SK-N-SH (cell line): Measurements from ENCODE around the gene MAP1B. TPM values are rescaled to one million over a fixed set of nuclear protein-coding genes. Genes with fewer than 3 reads are reported as not detected.

Experiments
- CTCF ChIA-PET: fragments of 300-600, 350-600 bp; formaldehyde crosslinking; extraction: SDS; loops from one replicate; lab custom pipeline; 2021; lab: Yijun Ruan, JAX
- POLR2A ChIA-PET: fragments of 350-600 bp; sonication (Branson Sonifier 250); formaldehyde crosslinking; extraction: SDS; loops from one replicate; lab custom pipeline; 2020; ENCODE audit warnings: antibody characterized with exemption, inconsistent platforms; lab: Yijun Ruan, JAX
- DNase-seq: peaks from one replicate; pipeline ENCODE4 v3.0.0; 2012
- H2AFZ ChIP-seq: fragments of 200-600 bp; sonication (generic); 2 replicates; pipeline ENCODE4 v1.8.1; 2016; ENCODE audit warnings: antibody characterized with exemption, mild to moderate bottlenecking, low read depth
- H3F3A ChIP-seq: fragments of 200-600 bp; sonication (generic); replicated peaks from 2 replicates; pipeline ENCODE3; 2016; ENCODE audit warnings: antibody characterized with exemption, mild to moderate bottlenecking; ENCODE audit not compliant: insufficient read depth
- H3K27ac ChIP-seq, 2 experiments: fragments of 200-500 bp in 1 of 2; fragments of 200-600 bp in 1 of 2; sonication (Bioruptor generic) in 1 of 2; sonication (generic), shearing (Covaris generic) in 1 of 2; 2 replicates each; pipeline versions ENCODE4 v1.5.1 to v1.6.1; 2014 to 2016; ENCODE audit warnings: low read depth in 2 of 2, inconsistent platforms in 1 of 2, low read length in 1 of 2, mild to moderate bottlenecking in 1 of 2, mixed read lengths in 1 of 2
- H3K27me3 ChIP-seq: fragments of 200-600 bp; sonication (generic), shearing (Covaris generic); 2 replicates; pipeline ENCODE4 v1.6.1; 2016; ENCODE audit warnings: mixed run types; ENCODE audit not compliant: insufficient read depth
- H3K36me3 ChIP-seq, 2 experiments: fragments of 200-500 bp in 1 of 2; fragments of 200-600 bp in 1 of 2; sonication (Bioruptor generic) in 1 of 2; sonication (generic) in 1 of 2; replicated peaks in 1 of 2; 2 replicates each; pipeline versions ENCODE3 to v1.5.1; 2014 to 2016; ENCODE audit warnings: low read length in 1 of 2, mild to moderate bottlenecking in 1 of 2; ENCODE audit not compliant: insufficient read depth in 2 of 2, control insufficient read depth in 1 of 2
- H3K4me1 ChIP-seq, 2 experiments: fragments of 200-500 bp in 1 of 2; fragments of 200-600 bp in 1 of 2; sonication (Bioruptor generic) in 1 of 2; sonication (generic), shearing (Covaris generic) in 1 of 2; 2 replicates each; pipeline versions ENCODE4 v1.5.1 to v1.6.1; 2014 to 2016; ENCODE audit warnings: low read depth in 1 of 2, low read length in 1 of 2, mixed run types in 1 of 2; ENCODE audit not compliant: insufficient read depth in 2 of 2, control insufficient read depth in 1 of 2
- H3K4me2 ChIP-seq: fragments of 200-600 bp; sonication (generic), shearing (Covaris generic); 2 replicates; pipeline ENCODE4 v1.6.1; 2017; ENCODE audit warnings: mixed run types
- H3K4me3 ChIP-seq, 2 experiments: fragments of 200-500 bp in 1 of 2; fragments of 200-600 bp in 1 of 2; sonication (Bioruptor generic) in 1 of 2; sonication (generic), shearing (Covaris generic) in 1 of 2; 2 replicates each; pipeline versions ENCODE4 v1.5.1 to v1.8.1; 2014 to 2016; ENCODE audit warnings: low read depth in 2 of 2, inconsistent platforms in 1 of 2, low read length in 1 of 2, mild to moderate bottlenecking in 1 of 2, mixed read lengths in 1 of 2, moderate library complexity in 1 of 2
- H3K79me2 ChIP-seq: fragments of 200-600 bp; sonication (generic); 2 replicates; pipeline ENCODE4 v1.8.1; 2017; ENCODE audit warnings: mild to moderate bottlenecking; ENCODE audit not compliant: insufficient read depth
- H3K9ac ChIP-seq: fragments of 200-600 bp; sonication (generic); 2 replicates; pipeline ENCODE4 v1.6.1; 2017; ENCODE audit warnings: mixed run types
- H3K9me2 ChIP-seq: fragments of 200-600 bp; sonication (generic); 2 replicates; pipeline ENCODE4 v1.6.1; 2017; ENCODE audit warnings: mixed run types
- H3K9me3 ChIP-seq: fragments of 200-600 bp; sonication (generic); 2 replicates; pipeline ENCODE4 v1.6.1; 2017; ENCODE audit warnings: mixed run types, mild to moderate bottlenecking, moderate library complexity
- H4K20me1 ChIP-seq: fragments of 200-600 bp; sonication (generic); 2 replicates; pipeline ENCODE4 v1.6.1; 2017; ENCODE audit warnings: mild to moderate bottlenecking, mixed run types; ENCODE audit not compliant: insufficient read depth
- CHD2 ChIP-seq: fragments of 150-350 bp; IDR thresholded peaks from 2 replicates; pipeline ENCODE4 v1.6.1; 2018; ENCODE audit warnings: low read length; ENCODE audit not compliant: partially characterized antibody
- CTCF ChIP-seq: fragments of 200-600 bp; sonication (generic); IDR thresholded peaks from 2 replicates; pipeline ENCODE4 v1.6.1; 2017; ENCODE audit warnings: antibody characterized with exemption, mild to moderate bottlenecking, moderate library complexity
- EP300 ChIP-seq, 2 experiments: IDR thresholded peaks; 2 replicates each; pipeline versions ENCODE4 v1.4.0 to v1.6.1; 2012; ENCODE audit warnings: borderline replicate concordance in 1 of 2, low read depth in 1 of 2, low read length in 1 of 2
- FOSL2 ChIP-seq: IDR thresholded peaks from 2 replicates; pipeline ENCODE4 v1.4.0; 2012; ENCODE audit warnings: low read depth, mild to moderate bottlenecking, moderate library complexity, borderline replicate concordance
- FOXJ3 ChIP-seq: sonication (generic); formaldehyde crosslinking; IDR thresholded peaks from 2 replicates; pipeline ENCODE4 v1.5.1; 2020; ENCODE audit warnings: mild to moderate bottlenecking, missing genetic modification reagents
- GATA2 ChIP-seq: sonication (generic); formaldehyde crosslinking; IDR thresholded peaks from 2 replicates; pipeline ENCODE4 v1.5.0; 2020; ENCODE audit warnings: mild to moderate bottlenecking, missing genetic modification reagents
- IRF3 ChIP-seq: fragments of 150-350 bp; IDR thresholded peaks from 2 replicates; pipeline ENCODE4 v1.6.1; 2016; ENCODE audit warnings: mild to moderate bottlenecking, low read depth, low read length
- JUND ChIP-seq: IDR thresholded peaks from 2 replicates; pipeline ENCODE4 v1.4.0; 2012
- MEF2A ChIP-seq: IDR thresholded peaks from 2 replicates; pipeline ENCODE4 v1.4.0; 2012; ENCODE audit warnings: low read depth, borderline replicate concordance
- POLR2AphosphoS5 ChIP-seq: IDR thresholded peaks from 2 replicates; pipeline ENCODE4 v1.6.1; 2012; ENCODE audit warnings: low read depth, low read length
- RAD21 ChIP-seq: IDR thresholded peaks from 2 replicates; pipeline ENCODE4 v1.6.1; 2012; ENCODE audit warnings: mild to moderate bottlenecking, low read length
- TAF1 ChIP-seq: IDR thresholded peaks from 2 replicates; pipeline ENCODE4 v1.6.1; 2012; ENCODE audit warnings: low read depth, mild to moderate bottlenecking, low read length, moderate library complexity, borderline replicate concordance
- TCF12 ChIP-seq: IDR thresholded peaks from 2 replicates; pipeline ENCODE4 v1.4.0; 2012
- TEAD4 ChIP-seq: IDR thresholded peaks from 2 replicates; pipeline ENCODE4 v1.4.0; 2012; ENCODE audit warnings: mild to moderate bottlenecking, borderline replicate concordance; ENCODE audit not compliant: insufficient read depth
- WGBS: methylation state at CpG from one replicate; pipeline ENCODE4 v1.1.6; 2017; ENCODE audit warnings: low lambda C conversion rate; 5-methylcytosine and 5-hydroxymethylcytosine counted together
- polyA plus RNA-seq, 3 experiments: library from polyadenylated mRNA; depleted of rRNA; stranded (reverse); fragments of >200 nt; gene quantifications; 2 replicates each; pipeline ENCODE4 v1.2.3, GENCODE V29; 2012
- TF ChIP-seq, protein P1 (sequence below): IDR thresholded peaks from 2 replicates; pipeline ENCODE4 v1.4.0; 2012; ENCODE audit warnings: low read depth
- TF ChIP-seq, protein P2 (sequence below): IDR thresholded peaks from 2 replicates; pipeline ENCODE4; 2012
- TF ChIP-seq, protein P3 (sequence below): fragments of 150-350 bp; IDR thresholded peaks from 2 replicates; pipeline ENCODE4 v1.6.1; 2017; ENCODE audit warnings: antibody characterized with exemption, low read length, low read depth, borderline replicate concordance

The MAP1B gene
- polyA plus RNA-seq, 1 of the 3 experiments (the other 2 are of a cell fraction) = 47.5 TPM

DNA sequence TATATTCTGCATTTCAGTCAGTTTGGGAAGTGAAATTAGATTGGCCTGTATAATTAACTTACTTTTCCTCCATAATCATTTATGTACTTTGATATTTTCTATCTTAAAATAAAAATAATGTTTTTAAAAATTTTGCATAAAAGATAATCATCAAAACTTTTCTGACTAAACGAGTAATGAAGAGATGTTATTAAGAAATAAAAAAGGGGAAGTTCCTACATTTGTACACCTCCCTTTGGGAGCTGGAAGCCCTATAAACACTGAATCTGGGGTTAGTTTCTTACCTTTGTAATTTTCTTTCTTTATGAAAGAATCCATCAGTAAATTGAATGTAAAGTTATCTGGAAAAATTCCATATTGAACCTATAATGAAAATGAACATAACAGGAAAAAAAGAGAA is 126.6 kb downstream of the MAP1B start:
- H4K20me1 ChIP-seq = no peaks in the 10 kb centered on the region
- peaks cover 0 to 21% of the 10 kb centered on the region in 2 experiments; a peak in 3 of 4 replicates for H3K4me1 ChIP-seq
- H3K27ac ChIP-seq = peak overlapping the region in 1 of 2 experiments; percentile 67; a peak in 2 of 4 replicates
- no peaks in the 10 kb centered on the region for H3K9me2 ChIP-seq
- no peak for DNase-seq
- no peak overlapping the region for H3K9ac ChIP-seq
- no peaks in the 10 kb centered on the region for H3K9me3 ChIP-seq
- ChIA-PET POLR2A (no interaction called here), CTCF (interaction anchor here (0.6 to 1.1 kb wide), 3 partner anchors 20 to 100 kb away, joined by 3 read pairs; no protein-coding TSS in a partner anchor)
- H3K4me3 ChIP-seq = no peak overlapping the region
- H2AFZ ChIP-seq = no peak overlapping the region
- 0 out of 2 replicates have a peak overlapping the region, but pooled peaks have one; percentile 14 for H3K4me2 ChIP-seq
- peaks cover 21 to 43% of the 10 kb centered on the region in 2 experiments for H3K36me3 ChIP-seq
- 89% methylated on average over 1 of the region's 1 CpG for WGBS
- H3F3A ChIP-seq = peaks cover 22% of the 10 kb centered on the region
- no peaks in the 10 kb centered on the region; the same call in 1 of the 2 replicates for H3K79me2 ChIP-seq
- TF ChIP-seq POLR2AphosphoS5 (no peak), JUND (no peak), IRF3 (no peak), FOXJ3 (CRISPR knock-in tag) (no peak), CHD2 (no peak)
- no peaks in the 10 kb centered on the region for H3K27me3 ChIP-seq

DNA sequence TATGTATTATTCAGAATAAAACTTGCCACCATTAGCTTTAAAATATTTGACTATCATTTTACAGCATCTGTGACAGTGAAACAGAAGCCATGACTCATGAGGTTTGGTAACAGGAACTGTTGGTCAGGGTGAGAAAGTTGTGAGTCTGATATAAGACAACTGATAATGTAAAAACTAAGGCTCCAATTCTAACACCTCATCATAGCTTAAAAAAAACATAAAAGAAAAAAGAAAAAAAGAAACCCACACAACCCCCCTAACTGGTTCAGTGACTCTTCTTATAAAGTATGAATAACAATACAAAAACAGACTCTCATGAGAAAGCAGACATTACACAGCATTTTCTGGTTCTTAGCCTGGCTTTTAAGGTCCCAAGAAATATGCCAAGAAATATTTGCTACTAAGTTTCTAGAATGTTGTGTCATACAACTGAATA is 127.0 kb downstream of the MAP1B start:
- H3K9ac ChIP-seq = peak overlapping the region; percentile 9; the same call in 1 of the 2 replicates
- no peak overlapping the region for H2AFZ ChIP-seq
- H4K20me1 ChIP-seq = no peaks in the 10 kb centered on the region
- H3K4me3 ChIP-seq = no peak overlapping the region
- H3K4me2 ChIP-seq = peak overlapping the region; percentile 14; the same call in 1 of the 2 replicates
- peaks cover 0 to 22% of the 10 kb centered on the region in 2 experiments; a peak in 2 of 4 replicates for H3K4me1 ChIP-seq
- TF ChIP-seq FOSL2 (peak; percentile 65; the same call in 1 of the 2 replicates), TAF1 (no peak), CTCF (no peak), TCF12 (peak; percentile 66), RAD21 (no peak), TEAD4 (no peak), MEF2A (no peak), EP300 (IDR thresholded peaks at IDR 0.05; ENCODE audit: borderline replicate concordance in 1 of 2, low read depth in 1 of 2, low read length in 1 of 2) (peak in 1 of 2 experiments; percentile 52; a peak in 1 of 4 replicates), GATA2 (CRISPR knock-in tag) (no peak), IRF3 (no peak), JUND (peak; percentile 65)
- TF ChIP-seq, protein P1, sequence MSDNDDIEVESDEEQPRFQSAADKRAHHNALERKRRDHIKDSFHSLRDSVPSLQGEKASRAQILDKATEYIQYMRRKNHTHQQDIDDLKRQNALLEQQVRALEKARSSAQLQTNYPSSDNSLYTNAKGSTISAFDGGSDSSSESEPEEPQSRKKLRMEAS = no peak
- TF ChIP-seq, protein P2, sequence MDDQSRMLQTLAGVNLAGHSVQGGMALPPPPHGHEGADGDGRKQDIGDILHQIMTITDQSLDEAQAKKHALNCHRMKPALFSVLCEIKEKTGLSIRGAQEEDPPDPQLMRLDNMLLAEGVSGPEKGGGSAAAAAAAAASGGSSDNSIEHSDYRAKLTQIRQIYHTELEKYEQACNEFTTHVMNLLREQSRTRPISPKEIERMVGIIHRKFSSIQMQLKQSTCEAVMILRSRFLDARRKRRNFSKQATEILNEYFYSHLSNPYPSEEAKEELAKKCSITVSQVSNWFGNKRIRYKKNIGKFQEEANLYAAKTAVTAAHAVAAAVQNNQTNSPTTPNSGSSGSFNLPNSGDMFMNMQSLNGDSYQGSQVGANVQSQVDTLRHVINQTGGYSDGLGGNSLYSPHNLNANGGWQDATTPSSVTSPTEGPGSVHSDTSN = peak; percentile 24; the same call in 1 of the 2 replicates
- TF ChIP-seq, protein P3, sequence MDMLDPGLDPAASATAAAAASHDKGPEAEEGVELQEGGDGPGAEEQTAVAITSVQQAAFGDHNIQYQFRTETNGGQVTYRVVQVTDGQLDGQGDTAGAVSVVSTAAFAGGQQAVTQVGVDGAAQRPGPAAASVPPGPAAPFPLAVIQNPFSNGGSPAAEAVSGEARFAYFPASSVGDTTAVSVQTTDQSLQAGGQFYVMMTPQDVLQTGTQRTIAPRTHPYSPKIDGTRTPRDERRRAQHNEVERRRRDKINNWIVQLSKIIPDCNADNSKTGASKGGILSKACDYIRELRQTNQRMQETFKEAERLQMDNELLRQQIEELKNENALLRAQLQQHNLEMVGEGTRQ = no peak
- ChIA-PET POLR2A (no interaction called here), CTCF (interaction anchor here (0.8 to 1.1 kb wide), 3 partner anchors 12 to 101 kb away, joined by 3 read pairs; no protein-coding TSS in a partner anchor)
- peaks cover 22% of the 10 kb centered on the region for H3F3A ChIP-seq
- H3K9me2 ChIP-seq = no peaks in the 10 kb centered on the region
- H3K9me3 ChIP-seq = no peaks in the 10 kb centered on the region
- no peak for DNase-seq
- H3K79me2 ChIP-seq = peaks cover 2% of the 10 kb centered on the region; the same call in 1 of the 2 replicates
- peak overlapping the region in 1 of 2 experiments; percentile 67; a peak in 3 of 4 replicates for H3K27ac ChIP-seq
- no peaks in the 10 kb centered on the region for H3K27me3 ChIP-seq
- H3K36me3 ChIP-seq = peaks cover 21 to 41% of the 10 kb centered on the region in 2 experiments
